Endothelial cell of umbilical vein (primary cell): ENCODE results near the gene RPS18. TPM values are rescaled to one million over a fixed set of nuclear protein-coding genes. Genes with fewer than 3 reads are reported as not detected.

Experiments
- BruUV-seq: library from RNA; stranded (reverse); fragments of 400-500 nt; replicated peaks from 2 replicates; lab custom pipeline; 2021; lab: Mats Ljungman, UMichigan
- CTCF ChIA-PET: fragments of 300-600, 350-600 bp; sonication (Branson Sonifier 250); formaldehyde crosslinking; loops from one replicate; lab custom pipeline; 2021; ENCODE audit warnings: antibody characterized with exemption, inconsistent platforms; lab: Charles Lee
- POLR2A ChIA-PET: fragments of 300-600, 350-600 bp; sonication (Branson Sonifier 250); formaldehyde crosslinking; loops from one replicate; lab custom pipeline; 2021; ENCODE audit warnings: antibody characterized with exemption, inconsistent platforms; lab: Charles Lee
- DNase-seq: peaks from one replicate; pipeline ENCODE4 v3.0.0-alpha.2; 2011; ENCODE audit warnings: low read depth, low spot score
- FAIRE-seq: peaks from 2 replicates; lab custom pipeline; 2011; peaks lifted over from hg19 to GRCh38; lab: Jason Lieb, UNC
- H2AFZ ChIP-seq: 2 replicates; pipeline ENCODE4 v1.6.0; 2012; ENCODE audit warnings: low read depth, low read length, control low read depth, inconsistent platforms
- H3K27ac ChIP-seq: 2 replicates; pipeline ENCODE4 v1.5.1; 2011; ENCODE audit warnings: low read depth, mild to moderate bottlenecking, control low read depth, low read length, moderate library complexity; ENCODE audit not compliant: insufficient read depth
- H3K27me3 ChIP-seq, 2 experiments: 2 replicates each; pipeline versions ENCODE4 v1.6.0 to v1.6.1; 2011; ENCODE audit warnings: low read length in 2 of 2, mixed read lengths in 1 of 2; ENCODE audit not compliant: control insufficient read depth in 2 of 2, insufficient read depth in 2 of 2
- H3K36me3 ChIP-seq, 2 experiments: 2 replicates in 1 of 2; 3 replicates in 1 of 2; pipeline ENCODE4 v1.5.1; 2011; ENCODE audit warnings: low read length in 2 of 2, mild to moderate bottlenecking in 1 of 2, moderate library complexity in 1 of 2; ENCODE audit not compliant: control insufficient read depth in 2 of 2, insufficient read depth in 2 of 2; ENCODE audit errors: extremely low read depth in 1 of 2
- H3K4me1 ChIP-seq: 3 replicates; pipeline ENCODE4 v1.5.1; 2011; ENCODE audit warnings: mild to moderate bottlenecking, low read length; ENCODE audit not compliant: control insufficient read depth, insufficient read depth; ENCODE audit errors: extremely low read depth
- H3K4me2 ChIP-seq: 2 replicates; pipeline ENCODE4 v1.6.1; 2011; ENCODE audit warnings: low read length, control low read depth, mixed read lengths; ENCODE audit not compliant: insufficient read depth
- H3K4me3 ChIP-seq, 3 experiments: fragments of 200-600 bp in 1 of 3; sonication (generic), shearing (Covaris generic) in 1 of 3; replicated peaks in 1 of 3; 2 replicates each; pipeline ENCODE4 v1.5.1; 2011 to 2016; ENCODE audit warnings: control low read depth in 3 of 3, low read length in 3 of 3, mild to moderate bottlenecking in 2 of 3, inconsistent platforms in 1 of 3, low read depth in 1 of 3, moderate library complexity in 1 of 3; ENCODE audit not compliant: insufficient read depth in 1 of 3
- H3K79me2 ChIP-seq: 2 replicates; pipeline ENCODE4 v1.6.0; 2012; ENCODE audit warnings: low read length, inconsistent platforms; ENCODE audit not compliant: control insufficient read depth, insufficient read depth
- H3K9ac ChIP-seq: replicated peaks from 2 replicates; pipeline ENCODE3; 2011; ENCODE audit warnings: low read length, control low read depth; ENCODE audit not compliant: insufficient read depth; ENCODE audit errors: extremely low read depth
- H3K9me1 ChIP-seq: replicated peaks from 3 replicates; pipeline ENCODE4 v1.6.0; 2011; ENCODE audit warnings: mild to moderate bottlenecking, low read length; ENCODE audit not compliant: control insufficient read depth, insufficient read depth; ENCODE audit errors: extremely low read depth
- H3K9me3 ChIP-seq: replicated peaks from 2 replicates; pipeline ENCODE4 v1.5.1; 2012; ENCODE audit warnings: low read length, inconsistent platforms; ENCODE audit not compliant: control insufficient read depth, insufficient read depth
- H4K20me1 ChIP-seq: replicated peaks from 2 replicates; pipeline ENCODE3; 2011; ENCODE audit warnings: mild to moderate bottlenecking, low read length; ENCODE audit not compliant: control insufficient read depth, insufficient read depth; ENCODE audit errors: extremely low read depth
- CTCF ChIP-seq, 2 donors: IDR thresholded peaks; 1 replicate in 1 of 2; 2 replicates in 1 of 2; pipeline ENCODE4 v1.5.1; 2011; ENCODE audit warnings: low read length in 2 of 2, mild to moderate bottlenecking in 2 of 2, moderate library complexity in 2 of 2, control low read depth in 1 of 2, inconsistent platforms in 1 of 2, low read depth in 1 of 2; ENCODE audit not compliant: insufficient read depth in 1 of 2; ENCODE audit errors: extremely low read depth in 1 of 2
- EZH2 ChIP-seq: IDR thresholded peaks from 2 replicates; pipeline ENCODE4 v1.6.1; 2012; ENCODE audit warnings: borderline replicate concordance, low read depth, mild to moderate bottlenecking, moderate library complexity, low read length, inconsistent platforms; ENCODE audit not compliant: severe bottlenecking
- FOS ChIP-seq: IDR thresholded peaks from 2 replicates; pipeline ENCODE4 v1.6.1; 2011; ENCODE audit warnings: mild to moderate bottlenecking, low read length, moderate library complexity, borderline replicate concordance; ENCODE audit not compliant: insufficient read depth
- GATA2 ChIP-seq: IDR thresholded peaks from 2 replicates; pipeline ENCODE4 v1.7.0; 2011; ENCODE audit warnings: low read depth, mild to moderate bottlenecking, moderate library complexity, mixed read lengths, low read length; ENCODE audit not compliant: insufficient read length, insufficient read depth
- JUN ChIP-seq: IDR thresholded peaks from 2 replicates; pipeline ENCODE4 v1.6.1; 2011; ENCODE audit warnings: borderline replicate concordance, low read depth; ENCODE audit not compliant: insufficient read length, insufficient read depth
- MAX ChIP-seq: IDR thresholded peaks from 2 replicates; pipeline ENCODE4 v1.6.1; 2011; ENCODE audit not compliant: insufficient read depth, insufficient read length
- MYC ChIP-seq: IDR thresholded peaks from one replicate; pipeline ENCODE4 v1.6.1; 2011; ENCODE audit warnings: mild to moderate bottlenecking, low read depth, low read length
- POLR2A ChIP-seq: IDR thresholded peaks from 2 replicates; pipeline ENCODE4 v1.6.1; 2012; ENCODE audit warnings: low read depth, mild to moderate bottlenecking, control low read depth, low read length
- POLR2AphosphoS5 ChIP-seq: IDR thresholded peaks from 2 replicates; pipeline ENCODE4 v1.6.1; 2012; ENCODE audit warnings: low read depth, mild to moderate bottlenecking, control low read depth, low read length, moderate library complexity; ENCODE audit not compliant: insufficient read depth
- dilution Hi-C: fragments of 300-500 bp; cut with MboI; formaldehyde crosslinking; loops from one replicate; pipeline ENCODE4 v1.15.0; 2019; ENCODE audit warnings: low sequenced_read_pairs; ENCODE audit not compliant: extremely low pct_ligation_motif_present
- intact Hi-C: fragments of 100-400 bp; cut with micrococcal nuclease; formaldehyde crosslinking; loops from one replicate; pipeline ENCODE4 v1.10.0; 2022
- polyA plus RNA-seq, 4 experiments: library from polyadenylated mRNA; depleted of rRNA in 3 of 4; stranded (reverse) in 3 of 4; unstranded in 1 of 4; fragments of >200 nt; gene quantifications; 2 replicates each; pipeline versions ENCODE4 v1.2.1 to v1.2.3, GENCODE V29; 2011 to 2012; ENCODE audit warnings: missing spikeins in 1 of 4
- total RNA-seq: library from RNA; stranded (reverse); gene quantifications from 2 replicates; pipeline ENCODE4 v1.2.3, GENCODE V29; 2021

Gene RPS18
- total and polyA plus RNA-seq, 2 donors (not counting 3 experiments of a cell fraction or from before 2014, with no cell fraction given): 2,336 to 5,541 TPM

GRCh38 chr6:33319939-33320314, 48.1 kb downstream of the RPS18 start:
- DNase-seq: no peak
- CTCF ChIA-PET: no interaction called here
- Histone ChIP-seq H3K27me3 (no peaks in the 10 kb centered on the region), H3K4me1 (peaks cover 54% of the 10 kb centered on the region), H3K4me2 (peak overlapping the region; percentile 15), H4K20me1 (no peaks in the 10 kb centered on the region), H3K79me2 (peaks cover 37% of the 10 kb centered on the region), H3K4me3 (no peak overlapping the region), H3K9me1 (no peaks in the 10 kb centered on the region), H3K36me3 (peaks cover 5 to 22% of the 10 kb centered on the region in 2 experiments), H3K9ac (peak overlapping the region; percentile 4), H3K9me3 (no peaks in the 10 kb centered on the region), H3K27ac (peak overlapping the region; percentile 76), H2AFZ (no peak overlapping the region)
- dilution Hi-C loops: no loop called here
- intact Hi-C loops: loop anchor here (10.0 kb wide), 1 partner anchor 255 kb away; no protein-coding TSS in a partner anchor
- no peak for FAIRE-seq
- no TSS peak for BruUV-seq
- POLR2A ChIA-PET: interaction anchor here (0.6 to 1.0 kb wide), 2 partner anchors 48 to 1102 kb away, joined by 3 read pairs; partner anchors contain the start of genes RPS18 and VPS52
- no peak for TF ChIP-seq JUN
- TF ChIP-seq POLR2A: no peak
- TF ChIP-seq MAX: no peak
- TF ChIP-seq MYC: no peak
- TF ChIP-seq EZH2: no peak
- TF ChIP-seq POLR2AphosphoS5: no peak
- TF ChIP-seq FOS: no peak
- TF ChIP-seq CTCF (IDR thresholded peaks at IDR 0.05; ENCODE audit: extremely low read depth in 1 of 2, insufficient read depth in 1 of 2, low read depth in 1 of 2, low read length in 2 of 2): no peak
- TF ChIP-seq GATA2: no peak
